Fibroblast of skin of left biceps (primary cell): Measurements from ENCODE around the gene TMEM229B.
A peak's percentile ranks its signal among the peaks of the same experiment; 100 is the strongest.

Source experiments
- DNase-seq, 2 experiments: peaks; one replicate each; pipeline ENCODE4 v3.0.0-alpha.2; 2013; ENCODE audit warnings: low read depth in 2 of 2

The TMEM229B gene

DNA sequence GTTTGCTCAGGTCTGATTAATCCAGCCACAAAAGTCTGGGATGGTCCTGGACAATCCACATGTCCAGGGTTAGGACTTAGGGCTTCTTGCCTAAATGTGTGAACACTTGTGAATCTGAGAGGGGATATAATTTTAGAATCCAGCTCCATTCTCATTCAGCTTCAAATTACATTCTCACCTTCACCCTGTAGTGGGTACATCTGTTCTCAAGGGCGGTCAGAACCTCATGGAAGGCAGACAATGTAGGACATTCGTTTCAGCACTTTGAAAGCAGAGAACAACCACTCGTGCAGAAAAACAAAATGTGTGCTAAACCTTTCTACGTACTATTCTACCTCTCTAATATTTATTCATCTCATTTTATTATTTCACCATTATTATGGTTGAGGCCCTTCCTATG is 1.2 kb downstream of the TMEM229B start:
- no peak for DNase-seq

DNA sequence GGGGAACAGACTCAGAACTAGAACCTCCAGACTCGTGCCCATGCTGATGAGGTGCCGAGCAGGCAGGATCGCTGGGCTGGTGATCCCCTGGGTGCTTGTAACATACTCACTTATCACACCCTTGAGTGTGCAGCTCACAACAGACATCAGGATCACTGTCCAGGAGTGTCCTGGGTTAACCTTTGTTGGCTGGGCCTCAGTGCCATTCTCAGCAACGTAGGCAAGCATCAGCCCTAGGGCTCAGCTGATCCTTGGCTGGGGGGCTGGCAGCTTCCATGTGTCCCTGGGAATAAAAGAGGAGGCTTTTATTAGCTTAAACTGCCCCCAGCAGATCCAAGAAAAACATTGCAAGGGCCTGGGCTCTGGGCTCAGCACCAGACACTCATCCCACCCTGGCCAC is 1.6 kb downstream of the TMEM229B start:
- no peak for DNase-seq

DNA sequence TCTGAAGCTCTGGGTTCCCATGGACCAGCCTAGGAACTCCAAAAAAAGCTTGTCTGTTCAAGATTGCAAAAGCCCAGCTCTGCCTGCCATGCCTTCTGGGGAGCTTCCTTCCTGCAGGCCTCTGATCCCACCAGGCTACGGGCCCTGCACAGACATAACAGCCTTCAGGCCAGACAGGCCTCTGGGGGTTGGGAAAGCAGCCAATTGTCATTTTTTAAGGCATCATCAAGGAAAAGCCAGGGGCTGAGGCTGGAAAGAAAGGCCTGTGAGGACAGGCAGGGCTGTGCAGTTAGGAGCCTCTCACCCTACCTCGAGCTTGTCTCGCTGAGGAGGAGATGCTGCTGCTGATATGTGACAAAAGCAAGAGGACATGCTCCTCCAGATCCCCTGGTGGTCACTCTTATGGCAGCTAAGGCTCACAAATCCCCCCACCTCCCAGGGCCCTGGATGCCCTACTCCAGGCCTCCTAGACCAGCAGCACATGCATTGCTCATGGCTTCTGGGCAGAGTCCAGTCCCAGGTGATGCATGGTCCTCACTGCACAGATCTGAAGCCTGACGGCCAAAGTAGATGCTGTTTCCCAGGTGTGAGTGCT is 2.9 kb downstream of the TMEM229B start:
- DNase-seq, result peak; percentile 14 to 15

DNA sequence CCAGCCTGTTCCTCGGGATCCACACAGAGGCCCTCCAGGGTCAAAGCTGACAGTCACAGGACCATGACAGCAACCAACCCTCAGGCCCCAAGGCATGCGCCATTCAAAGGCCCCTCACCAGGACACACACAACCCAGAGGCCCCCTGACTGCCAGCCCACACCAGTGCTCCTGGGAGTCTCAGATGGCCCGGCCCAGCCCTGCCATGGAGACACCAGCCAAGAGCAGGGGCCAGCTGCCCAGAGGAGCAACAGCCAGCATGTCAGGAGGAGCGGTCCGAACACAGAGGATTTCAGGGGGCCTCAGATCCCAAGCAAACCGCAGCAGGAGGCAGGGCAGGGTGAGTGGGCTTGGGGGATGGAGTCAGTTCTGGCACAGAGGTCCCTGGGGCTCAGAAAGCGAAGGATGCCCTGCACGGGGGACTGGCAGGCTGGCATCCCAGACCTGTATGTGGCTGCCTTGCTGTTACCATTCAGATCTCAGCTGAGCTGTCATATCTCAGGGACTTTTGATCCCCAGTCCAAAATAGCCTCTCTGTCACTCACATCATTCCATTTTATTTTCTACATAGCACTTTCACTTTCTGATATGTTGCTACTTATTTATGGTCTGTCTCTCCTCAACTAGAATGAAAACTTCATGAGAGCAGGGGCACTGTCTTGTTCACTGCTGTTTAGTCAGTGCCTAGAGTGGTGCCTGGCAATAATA is 4.8 kb downstream of the TMEM229B start:
- DNase-seq, result no peak

DNA sequence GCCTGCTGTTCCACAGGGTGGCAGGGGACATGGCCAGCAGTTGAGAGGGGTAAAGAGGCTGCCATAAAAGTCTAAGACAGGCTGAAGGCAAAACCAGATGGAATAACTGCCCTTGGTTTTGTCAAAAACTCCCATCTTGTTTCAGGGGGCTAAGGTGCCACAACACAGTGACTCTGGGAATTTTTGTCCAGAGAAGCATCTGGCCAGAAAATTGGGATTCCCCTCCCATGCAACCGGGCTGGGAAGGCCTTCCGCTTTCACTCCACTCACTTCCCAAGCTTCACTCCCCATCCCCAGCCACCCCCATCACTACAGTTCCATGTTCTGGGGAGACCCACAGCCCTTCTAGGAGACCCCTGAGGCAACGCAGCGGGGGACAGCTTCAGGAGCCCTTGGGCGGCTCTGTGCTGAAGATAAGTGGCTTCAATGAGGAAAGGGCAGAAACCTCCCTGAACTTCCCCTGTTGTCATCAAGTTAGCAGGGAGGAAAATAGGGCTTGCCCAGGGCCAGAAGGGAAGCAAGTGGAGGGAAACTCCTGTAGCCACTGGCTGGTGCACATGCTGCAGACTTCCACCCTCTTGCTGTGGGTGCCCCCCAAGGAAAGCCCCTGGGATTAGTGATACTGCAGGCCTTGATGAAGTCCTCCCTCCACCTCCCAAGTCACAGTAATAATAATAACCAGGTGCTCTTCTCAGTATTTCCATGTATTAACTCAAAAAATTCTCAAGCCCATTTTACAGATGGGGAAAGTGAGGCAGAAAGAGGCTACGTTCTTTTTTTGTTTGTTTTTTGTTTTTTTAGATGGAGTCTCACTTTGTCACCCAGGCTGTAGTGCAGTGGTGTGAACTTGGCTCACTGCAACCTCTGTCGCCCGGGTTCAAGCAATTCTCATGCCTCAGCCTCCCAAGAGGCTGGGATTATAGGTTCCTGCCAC is 6.0 kb downstream of the TMEM229B start:
- DNase-seq, result no peak

DNA sequence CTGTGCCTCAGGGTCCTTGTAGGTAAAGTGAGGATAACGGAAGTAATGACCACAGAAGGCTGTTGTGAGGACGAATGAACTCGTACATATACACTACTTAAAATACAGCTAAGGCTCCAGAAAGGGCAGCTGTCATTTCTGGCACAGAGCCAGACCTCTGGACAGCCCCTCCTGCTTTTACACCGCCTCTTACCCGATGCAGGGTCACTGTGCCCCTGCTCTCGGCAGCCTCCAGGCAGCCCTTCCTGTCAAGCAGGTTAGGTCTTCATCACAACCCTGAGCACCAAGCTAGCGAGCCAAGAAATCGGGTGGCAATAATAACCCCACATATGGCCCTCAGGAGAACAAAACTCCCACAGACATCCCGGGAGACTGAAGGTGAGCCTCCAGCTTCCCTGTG is 8.5 kb downstream of the TMEM229B start:
- no peak for DNase-seq

DNA sequence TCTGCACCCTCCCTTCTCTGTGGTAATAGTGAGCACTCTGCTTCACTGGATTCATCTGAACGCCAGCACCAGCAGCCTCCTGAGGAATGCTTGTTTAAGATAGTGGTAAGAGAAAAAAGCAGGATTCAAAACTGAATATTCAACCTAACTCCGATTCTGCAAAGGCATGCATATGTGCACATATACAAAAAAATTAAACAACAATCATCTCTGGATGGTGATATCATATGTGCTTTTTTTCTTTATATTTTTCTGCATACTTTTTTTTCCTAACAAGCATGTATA is 9.8 kb downstream of the TMEM229B start:
- DNase-seq, result no peak

DNA sequence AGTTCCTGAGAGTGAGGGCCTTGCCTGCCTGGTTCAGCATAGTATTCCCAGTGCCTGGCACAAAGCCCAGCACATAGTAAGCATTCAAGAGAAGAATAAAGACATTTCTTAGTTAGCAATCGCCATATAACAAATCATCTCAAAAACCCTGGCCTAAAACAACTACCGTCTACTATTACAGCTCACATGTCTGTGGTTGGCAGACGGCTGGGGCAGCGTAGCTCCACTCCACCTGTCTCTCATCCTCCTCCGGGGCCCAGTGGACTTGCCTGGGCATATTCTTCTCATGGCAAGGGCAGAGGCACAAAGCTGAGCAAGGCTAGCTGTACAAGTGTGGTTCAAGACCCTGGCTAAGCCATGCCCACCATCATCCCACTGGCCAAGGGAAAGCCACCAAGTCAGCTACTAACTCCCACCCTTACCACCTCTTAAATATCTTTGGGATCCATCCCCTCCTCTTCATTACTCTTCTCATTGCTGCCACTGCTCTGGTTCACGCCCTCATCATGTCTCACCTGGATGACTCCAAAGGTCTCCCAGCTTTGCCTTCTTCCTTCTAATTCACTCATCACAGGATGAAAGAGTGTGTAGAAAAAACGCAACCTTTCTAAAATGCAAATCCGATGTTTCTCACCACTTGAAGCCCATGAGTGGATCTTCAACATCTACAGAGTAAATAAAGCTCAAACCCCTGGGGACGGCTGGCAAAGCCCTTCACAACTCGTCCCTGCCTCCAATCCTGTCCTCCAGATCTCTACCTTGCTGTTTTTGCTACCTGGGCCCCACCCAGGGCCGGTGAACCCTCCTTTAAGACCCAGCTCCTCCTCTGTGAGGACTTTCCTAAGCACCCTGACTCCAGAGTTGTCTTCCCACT is 10.4 kb downstream of the TMEM229B start:
- DNase-seq, result no peak

DNA sequence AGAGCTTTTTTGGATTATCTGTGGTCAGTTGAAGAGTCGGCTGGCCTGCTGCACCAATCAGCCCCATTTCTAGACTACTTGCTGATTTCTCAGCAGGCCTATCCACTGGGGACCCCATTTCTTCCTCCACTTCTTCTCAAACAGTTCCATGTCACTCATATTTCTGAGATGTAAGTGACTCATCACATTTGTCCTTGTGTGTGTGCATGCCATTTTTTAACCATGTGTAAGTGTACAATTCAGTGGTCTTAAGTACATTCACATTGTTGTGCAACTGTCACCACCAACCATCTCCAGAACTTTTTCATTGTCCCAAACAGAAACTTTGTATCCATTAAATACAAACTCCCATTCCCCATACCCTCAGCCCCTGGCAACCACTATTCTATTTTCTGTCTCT is 14.2 kb downstream of the TMEM229B start:
- no peak for DNase-seq

DNA sequence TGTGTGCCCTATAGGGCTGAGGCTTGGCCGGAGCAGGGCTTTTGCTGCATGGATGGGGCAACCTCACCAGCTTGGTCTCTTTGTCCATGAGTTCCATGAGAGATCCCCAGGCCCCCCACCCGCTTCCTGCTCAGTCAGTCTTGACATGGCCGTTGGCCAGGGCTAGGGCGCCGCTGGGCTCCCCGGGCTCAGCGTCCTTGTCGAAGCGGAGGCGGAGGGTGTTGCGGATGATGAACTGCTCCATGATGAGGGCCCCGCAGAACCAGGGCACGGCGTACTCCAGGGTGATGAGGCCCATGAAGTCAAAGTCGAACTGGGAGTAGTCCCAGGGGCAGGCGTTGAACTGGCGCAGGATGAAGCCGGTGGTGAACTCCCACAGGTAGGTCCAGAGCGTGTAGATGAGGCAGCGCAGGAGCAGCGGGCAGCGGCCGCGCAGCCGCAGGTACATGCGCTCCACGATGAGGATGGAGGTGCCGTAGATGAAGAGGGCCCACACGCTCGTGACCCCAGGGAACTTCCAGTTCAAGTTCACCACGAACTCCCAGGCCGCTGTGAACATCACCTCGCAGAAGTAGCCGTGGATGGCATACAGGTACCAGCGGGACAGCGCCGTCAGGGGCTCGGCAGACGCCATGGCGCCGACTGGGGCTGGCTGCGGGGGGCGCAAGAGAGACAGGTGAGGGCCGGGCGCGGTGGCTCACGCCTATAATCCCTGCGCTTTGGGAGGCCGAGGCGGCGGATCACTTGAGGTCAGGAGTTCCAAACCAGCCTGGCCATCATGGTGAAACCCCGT is 15.0 kb downstream of the TMEM229B start:
- no peak for DNase-seq

DNA sequence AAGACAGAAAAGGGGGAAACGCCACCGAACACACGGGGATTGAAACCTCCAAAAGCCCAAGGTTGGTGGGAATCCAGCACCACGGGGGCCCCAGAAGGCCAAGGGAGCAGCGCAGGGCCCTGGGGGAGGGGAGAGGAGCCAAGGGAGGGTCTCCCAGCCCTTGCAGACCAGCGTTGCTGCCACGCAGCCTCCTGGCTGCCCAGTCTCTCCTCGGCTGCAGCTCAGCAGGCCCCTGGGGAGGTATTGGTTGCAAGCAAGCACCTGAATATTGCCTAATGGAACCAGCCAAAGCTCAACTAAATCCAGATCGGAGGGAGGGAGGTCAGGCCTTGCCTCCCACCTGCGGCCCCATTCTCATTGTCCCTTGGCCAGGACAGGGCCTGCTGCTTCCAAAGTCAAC is 15.8 kb downstream of the TMEM229B start:
- no peak for DNase-seq

DNA sequence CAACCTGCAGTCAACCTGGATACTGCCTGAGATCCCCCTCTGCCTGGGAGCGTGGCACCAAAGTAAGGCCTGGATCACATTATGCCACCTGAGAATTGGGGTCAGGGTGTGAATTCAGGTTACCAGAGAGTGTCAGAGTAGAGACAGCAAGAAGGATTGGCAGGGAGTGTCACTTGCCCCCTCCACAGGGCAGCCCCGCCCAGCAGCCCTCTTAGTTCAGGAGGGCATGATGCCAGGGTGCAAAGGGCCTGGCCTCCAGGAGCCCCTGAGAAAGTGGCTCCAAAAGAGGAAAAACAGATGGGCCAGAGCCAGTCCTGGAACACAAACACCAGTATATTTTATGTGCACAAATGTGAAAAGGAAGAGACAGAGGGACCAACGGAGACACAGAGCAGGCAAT is 18.6 kb downstream of the TMEM229B start:
- DNase-seq, result no peak

DNA sequence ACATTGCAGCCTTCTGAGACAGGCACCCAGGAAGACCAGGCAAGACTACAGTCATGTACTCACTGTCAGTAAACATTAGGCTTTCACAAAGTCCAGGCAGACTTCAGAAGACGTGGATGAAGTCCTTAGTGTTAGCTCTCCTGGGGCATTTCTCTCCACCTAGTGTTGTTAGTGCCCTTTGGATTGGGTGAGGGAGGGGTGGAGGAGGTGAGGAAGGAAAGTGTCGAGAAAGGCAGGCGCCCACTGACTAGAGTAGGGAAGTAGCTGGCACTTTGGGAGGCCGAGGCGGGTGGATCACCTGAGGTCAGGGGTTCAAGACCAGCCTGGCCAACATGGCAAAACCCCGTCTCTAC is 20.2 kb downstream of the TMEM229B start:
- no peak for DNase-seq

DNA sequence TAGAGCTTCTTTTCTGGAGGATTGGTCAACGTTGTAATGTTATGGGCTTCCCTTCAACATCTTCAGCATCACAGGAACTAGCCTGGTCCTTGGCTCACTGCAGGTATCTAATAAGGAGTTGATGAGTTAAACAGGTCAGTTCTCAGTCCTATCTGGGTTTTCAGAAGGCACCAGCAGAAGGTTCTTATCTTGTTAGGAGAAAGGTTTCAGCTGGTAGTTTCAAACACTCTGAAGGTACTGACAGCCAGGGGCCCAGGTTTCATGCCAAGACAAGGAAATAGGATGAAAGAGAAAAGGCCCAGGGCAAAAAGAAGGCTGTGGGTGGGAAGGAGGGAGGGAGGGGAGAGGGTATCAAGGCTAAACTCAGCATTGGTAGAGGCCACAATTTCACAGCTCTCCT is 21.4 kb downstream of the TMEM229B start:
- DNase-seq, result no peak

DNA sequence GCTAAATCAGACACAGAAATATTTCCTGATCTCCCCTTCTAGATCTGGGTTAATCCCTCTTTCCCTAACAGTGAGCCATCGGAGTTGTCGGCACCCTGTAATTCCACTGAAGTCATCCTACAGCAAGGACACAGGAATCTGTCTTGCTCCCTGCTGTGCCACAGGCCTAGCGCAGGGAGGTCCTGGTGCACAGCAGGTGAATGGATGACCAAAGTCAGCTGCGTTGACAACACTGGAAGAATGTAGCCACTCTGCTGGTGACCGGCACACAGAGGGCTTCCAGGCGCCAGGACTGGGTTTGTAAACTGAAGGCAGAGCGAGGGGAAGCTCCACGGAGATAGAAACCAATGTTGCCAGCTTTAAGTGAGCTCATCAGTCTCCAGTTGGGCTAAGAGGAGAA is 23.6 kb downstream of the TMEM229B start:
- no peak for DNase-seq

DNA sequence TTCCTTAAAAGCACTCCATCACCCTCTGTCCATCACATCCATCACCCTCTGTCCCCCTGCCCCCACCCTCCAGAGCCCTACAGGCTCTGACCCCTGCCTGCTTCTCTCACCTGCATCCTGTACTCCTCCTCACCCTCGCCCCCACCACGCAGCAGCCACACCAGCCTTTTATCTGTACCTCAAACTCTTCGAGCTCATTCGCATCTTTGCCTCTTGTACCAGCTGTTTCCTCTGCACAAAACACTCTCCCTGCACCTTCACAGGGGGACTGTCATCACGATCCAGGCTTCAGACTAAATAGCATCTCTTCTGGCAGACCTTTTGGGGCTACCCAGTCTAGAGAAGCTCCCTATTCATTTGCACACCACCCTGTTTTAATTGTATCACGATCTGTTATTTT is 24.1 kb downstream of the TMEM229B start:
- DNase-seq, result no peak

DNA sequence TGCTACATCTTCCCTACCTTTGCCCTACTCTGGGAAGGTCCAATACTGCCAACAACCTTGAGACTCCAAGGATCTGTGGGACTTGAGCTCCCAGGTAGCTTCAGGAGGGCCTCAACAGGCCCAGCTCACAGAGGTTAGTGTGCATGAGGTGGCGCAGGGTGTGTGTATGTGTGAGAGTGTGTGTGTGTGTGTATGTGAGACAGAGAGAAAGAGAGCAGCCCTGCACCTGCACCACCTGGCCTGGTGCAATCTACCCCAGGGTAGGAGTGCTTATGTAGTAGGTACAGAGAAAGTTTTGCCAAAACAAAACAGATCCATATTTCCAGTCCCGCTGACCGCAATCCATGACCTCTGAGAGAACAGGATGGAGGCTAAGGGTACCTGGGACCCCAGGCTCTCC is 24.6 kb downstream of the TMEM229B start:
- no peak for DNase-seq

DNA sequence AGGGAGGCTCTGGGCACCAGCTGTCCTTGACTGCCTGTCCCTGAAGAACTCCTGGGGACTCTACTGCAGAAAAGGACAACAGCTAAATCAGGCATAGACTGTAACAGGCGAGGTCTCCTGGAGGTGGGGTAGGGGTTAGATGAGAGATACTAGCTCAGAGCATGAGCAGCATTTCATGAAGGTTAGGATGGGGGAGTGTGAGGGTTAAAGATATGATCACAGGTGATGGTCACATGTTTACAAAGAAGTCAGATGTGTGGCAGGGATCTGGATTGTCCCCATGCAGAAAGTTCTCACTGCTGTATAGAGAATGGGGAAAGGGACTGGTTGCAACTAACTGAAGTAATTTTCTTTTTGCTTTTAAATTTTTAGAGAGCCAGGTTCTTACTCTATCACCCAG is 26.5 kb downstream of the TMEM229B start:
- DNase-seq, result no peak

DNA sequence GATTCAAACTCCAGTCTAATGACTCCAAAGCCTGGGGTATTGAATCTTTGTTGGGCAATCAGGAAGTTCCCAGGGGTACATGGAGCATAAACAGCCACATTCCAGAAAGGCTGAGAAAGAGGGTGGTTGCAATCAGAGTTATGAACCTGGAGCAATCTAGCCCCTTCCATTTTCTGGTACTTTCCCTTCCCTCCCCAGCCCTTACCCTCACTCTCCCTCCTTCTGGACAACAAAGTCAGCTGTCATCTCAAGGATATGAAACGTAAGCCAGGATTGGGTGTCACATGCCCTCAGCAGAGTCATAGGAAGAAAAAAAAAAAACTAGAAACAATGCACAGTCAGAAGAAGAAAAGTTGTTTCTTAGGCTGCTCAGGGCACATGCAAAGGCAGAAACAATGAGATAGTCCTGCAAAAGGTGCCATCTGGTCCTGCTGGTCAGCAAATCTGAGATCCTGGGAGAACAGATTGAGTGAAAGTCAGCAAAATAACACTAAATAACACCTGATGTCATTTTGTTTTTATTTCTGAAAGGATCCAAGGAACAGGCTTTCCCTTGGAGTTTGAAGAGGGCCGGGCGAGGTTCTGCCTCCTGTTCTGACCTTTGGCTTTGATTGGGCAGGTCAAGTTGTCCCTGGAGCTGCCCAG is 27.1 kb downstream of the TMEM229B start:
- no peak for DNase-seq

DNA sequence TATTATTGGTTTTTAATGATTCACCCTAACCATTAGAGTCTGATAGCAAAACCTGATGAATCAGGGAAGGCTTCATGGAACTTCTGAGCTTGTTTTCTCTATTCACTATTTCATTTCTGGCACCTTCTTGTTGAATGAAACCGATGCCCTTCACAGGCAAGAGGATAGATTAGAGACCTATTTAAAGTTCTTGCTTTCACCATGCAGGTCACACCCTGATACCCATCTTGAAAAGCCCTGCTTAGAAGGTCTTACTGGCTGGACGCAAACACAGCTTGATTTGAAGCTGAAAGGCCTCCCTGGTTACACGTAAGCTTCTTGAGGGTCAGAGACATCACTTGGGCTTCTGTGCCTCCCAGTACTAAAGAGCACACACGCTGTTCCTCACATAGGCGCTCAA is 29.2 kb downstream of the TMEM229B start:
- no peak for DNase-seq

DNA sequence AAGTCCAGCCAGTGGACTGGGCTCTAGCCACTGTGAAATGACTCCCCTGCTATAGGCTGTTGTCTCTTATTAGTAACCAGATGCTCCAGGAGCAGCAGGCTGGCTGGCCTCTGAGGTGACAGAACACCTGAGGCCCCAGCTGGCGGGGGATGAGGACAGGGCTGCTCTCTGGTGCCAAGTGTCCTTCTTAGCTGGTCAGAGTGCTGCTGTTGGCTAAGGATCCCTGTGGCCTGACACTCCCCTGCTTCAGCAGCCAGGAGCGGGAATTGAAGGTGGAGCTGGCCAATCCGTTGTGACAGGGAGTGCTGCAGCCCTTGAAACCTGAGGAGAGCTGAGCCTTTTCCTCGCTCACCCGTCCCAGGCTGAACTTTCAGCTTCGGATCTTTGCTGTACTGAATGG is 30.7 kb downstream of the TMEM229B start:
- no peak for DNase-seq
